HG03103 (cell line): ENCODE results near the gene SH3PXD2A.

Source experiments
- ATAC-seq: cut with Tn5 transposase; IDR thresholded peaks from one replicate; pipeline ENCODE4 v1.9.1; 2021; ENCODE audit warnings: low read depth; ENCODE audit not compliant: unreplicated experiment

Gene SH3PXD2A, protein sequence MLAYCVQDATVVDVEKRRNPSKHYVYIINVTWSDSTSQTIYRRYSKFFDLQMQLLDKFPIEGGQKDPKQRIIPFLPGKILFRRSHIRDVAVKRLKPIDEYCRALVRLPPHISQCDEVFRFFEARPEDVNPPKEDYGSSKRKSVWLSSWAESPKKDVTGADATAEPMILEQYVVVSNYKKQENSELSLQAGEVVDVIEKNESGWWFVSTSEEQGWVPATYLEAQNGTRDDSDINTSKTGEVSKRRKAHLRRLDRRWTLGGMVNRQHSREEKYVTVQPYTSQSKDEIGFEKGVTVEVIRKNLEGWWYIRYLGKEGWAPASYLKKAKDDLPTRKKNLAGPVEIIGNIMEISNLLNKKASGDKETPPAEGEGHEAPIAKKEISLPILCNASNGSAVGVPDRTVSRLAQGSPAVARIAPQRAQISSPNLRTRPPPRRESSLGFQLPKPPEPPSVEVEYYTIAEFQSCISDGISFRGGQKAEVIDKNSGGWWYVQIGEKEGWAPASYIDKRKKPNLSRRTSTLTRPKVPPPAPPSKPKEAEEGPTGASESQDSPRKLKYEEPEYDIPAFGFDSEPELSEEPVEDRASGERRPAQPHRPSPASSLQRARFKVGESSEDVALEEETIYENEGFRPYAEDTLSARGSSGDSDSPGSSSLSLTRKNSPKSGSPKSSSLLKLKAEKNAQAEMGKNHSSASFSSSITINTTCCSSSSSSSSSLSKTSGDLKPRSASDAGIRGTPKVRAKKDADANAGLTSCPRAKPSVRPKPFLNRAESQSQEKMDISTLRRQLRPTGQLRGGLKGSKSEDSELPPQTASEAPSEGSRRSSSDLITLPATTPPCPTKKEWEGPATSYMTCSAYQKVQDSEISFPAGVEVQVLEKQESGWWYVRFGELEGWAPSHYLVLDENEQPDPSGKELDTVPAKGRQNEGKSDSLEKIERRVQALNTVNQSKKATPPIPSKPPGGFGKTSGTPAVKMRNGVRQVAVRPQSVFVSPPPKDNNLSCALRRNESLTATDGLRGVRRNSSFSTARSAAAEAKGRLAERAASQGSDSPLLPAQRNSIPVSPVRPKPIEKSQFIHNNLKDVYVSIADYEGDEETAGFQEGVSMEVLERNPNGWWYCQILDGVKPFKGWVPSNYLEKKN

GRCh38 chr10:103855424-103855823 is at the start of gene SH3PXD2A:
Gene SH3PXD2A (minus strand): TSS chr10:103855576. CDS start chr10:103855266, 310 bp downstream.
- no peak for ATAC-seq

- no peak for ATAC-seq
Measured at GRCh38 chr10:103901299-103901698, 45.9 kb upstream of the SH3PXD2A start.

- ATAC-seq, result no peak
Measured at GRCh38 chr10:103899312-103899711, 43.9 kb upstream of the SH3PXD2A start.

DNA sequence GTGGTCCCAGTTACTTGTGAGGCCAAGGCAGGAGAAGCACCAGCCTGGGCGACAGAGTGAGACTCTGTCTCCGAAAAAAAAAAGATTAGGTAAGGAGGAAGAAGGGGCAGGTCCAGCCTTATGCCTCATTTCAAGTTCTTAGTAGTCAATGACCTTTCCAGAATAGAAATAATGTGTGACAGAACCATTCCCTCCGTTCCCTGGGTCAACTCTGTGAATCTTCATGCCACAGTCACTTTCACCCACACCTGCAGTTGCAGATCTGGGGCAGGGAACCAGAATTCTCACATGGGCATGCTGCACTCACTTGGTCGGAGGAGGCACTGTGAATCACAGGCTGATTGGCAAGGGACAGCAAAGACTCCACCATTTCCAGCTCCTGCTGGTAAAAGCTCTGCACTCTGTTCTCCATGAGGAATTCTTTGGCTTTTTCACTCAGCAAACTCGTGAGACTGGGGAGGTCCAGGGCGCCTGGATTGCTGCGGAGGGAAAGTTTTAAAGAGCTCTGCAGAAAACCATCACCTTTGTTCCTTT is 41.9 kb upstream of the SH3PXD2A start:
- no peak for ATAC-seq

DNA sequence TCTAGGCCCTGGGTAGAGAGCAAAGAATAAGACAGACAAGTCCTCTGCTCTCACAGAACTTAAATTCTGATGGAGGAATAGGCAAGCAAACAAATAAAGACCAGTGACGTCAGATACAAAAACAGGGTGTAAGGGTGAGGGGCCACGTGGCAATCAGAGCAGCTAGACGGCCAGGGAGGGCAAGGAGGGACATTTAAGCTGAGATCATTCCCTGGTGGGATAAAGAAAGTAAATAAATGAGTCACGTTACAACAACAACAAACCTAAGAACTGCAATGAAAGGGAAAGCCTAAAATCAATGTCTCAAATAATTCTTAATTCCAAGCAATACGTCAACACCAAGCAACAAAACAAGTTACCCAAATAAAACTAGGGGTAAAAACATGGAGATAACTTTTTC is 40.8 kb upstream of the SH3PXD2A start:
- no peak for ATAC-seq

- no peak for ATAC-seq
Measured at GRCh38 chr10:103895411-103896186, 40.2 kb upstream of the SH3PXD2A start.

- ATAC-seq, result no peak
Measured at GRCh38 chr10:103894441-103894864, 39.1 kb upstream of the SH3PXD2A start.

- ATAC-seq, result no peak
Measured at GRCh38 chr10:103893817-103894216, 38.4 kb upstream of the SH3PXD2A start.

DNA sequence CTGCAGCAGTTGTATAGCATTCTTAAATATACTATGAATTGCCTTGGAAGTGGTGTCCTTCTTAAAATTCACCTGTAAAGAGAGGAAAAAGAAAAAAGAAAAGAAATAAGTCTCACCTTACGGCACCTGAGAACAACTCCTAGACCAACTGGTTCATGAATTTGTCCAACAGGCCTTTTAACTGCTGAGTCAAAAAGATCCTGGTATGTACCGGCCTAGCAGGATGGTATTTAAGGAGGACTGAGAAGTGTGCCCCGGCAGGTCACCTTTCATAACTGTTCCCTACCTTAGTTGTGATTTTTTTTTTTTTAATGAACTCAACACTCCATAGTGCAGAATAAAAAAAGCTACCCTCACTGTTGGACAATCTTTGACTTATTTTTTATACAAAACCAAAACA is 36.8 kb upstream of the SH3PXD2A start:
- ATAC-seq, result no peak

GRCh38 chr10:103890688-103891087 is 35.3 kb upstream of the SH3PXD2A start:
- ATAC-seq, result no peak

- no peak for ATAC-seq
Measured at GRCh38 chr10:103890194-103890658, 34.9 kb upstream of the SH3PXD2A start.

GRCh38 chr10:103889121-103889720 is 33.8 kb upstream of the SH3PXD2A start:
- ATAC-seq, result no peak

DNA sequence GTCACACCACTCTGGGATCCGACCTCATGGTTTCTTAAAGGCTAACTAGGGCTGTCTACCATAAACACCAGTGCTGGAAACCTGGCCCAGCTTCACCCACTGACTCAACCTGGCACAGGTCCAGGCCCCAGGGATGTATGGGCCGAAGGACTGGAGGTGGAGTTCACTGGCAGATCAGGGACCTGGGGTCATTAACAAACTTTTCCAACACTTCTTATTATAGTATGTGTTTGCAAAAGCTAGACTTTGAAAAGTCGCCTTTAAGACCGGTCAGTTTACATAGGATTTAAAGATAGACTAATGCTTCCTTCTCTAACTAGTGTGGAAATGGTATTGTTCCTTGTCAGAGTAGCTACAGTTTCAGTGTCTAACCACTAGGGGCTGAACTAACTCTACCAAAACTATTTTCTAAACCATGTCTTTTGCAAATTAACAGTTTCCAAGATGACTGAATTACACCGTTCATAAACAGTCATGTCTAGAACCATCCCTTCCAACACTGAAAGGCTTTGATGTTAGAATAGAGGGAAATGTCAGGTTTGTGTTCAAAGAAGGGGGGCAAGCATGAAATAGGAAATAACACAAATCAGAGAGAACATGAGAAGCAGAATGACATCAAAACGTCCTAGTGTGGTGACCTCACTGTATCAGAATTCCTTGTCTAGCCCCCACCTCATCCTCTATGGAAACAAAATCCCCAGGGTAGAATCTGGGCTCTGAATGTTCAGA is 32.9 kb upstream of the SH3PXD2A start:
- peak; percentile 71 for ATAC-seq

DNA sequence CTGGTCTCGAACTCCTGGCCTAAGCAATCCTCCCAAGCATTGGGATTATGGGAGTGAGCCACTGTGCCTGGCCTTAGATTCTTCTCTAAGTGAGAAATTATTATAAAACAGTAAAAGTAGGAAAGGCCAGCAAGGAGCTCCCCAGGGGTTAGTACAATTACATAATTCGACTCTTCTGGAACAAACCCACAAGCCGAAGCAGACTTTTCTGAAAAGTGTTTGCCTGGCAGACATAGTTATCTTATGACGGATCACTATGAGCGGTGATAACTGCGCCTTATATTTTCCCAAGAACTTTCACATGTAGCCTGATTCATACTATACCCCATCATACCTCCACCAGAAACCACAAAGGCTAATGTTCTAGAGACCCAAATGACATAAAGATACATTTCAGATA is 30.2 kb upstream of the SH3PXD2A start:
- no peak for ATAC-seq

DNA sequence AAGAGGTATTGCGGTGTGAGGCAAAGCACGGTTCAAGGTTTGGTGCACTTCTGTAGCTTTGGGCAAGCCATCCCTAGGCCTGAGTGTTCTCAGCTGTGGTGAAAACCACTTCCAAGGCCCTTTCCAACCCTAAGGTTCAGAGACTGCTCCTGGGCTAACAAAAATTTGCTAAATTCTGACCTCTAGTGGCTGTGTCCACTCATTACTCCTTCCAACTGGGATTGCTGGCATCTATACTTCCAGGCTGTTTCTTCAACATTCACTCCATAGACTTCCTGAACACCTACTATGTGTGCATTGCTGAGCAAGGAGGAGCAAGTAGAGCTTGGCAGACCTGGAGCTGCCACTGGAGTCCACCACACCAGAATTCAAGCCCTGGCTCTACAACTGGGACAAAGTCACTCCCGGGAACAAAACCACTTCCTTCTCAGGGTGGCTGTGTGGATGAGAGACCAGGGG is 29.3 kb upstream of the SH3PXD2A start:
- no peak for ATAC-seq

DNA sequence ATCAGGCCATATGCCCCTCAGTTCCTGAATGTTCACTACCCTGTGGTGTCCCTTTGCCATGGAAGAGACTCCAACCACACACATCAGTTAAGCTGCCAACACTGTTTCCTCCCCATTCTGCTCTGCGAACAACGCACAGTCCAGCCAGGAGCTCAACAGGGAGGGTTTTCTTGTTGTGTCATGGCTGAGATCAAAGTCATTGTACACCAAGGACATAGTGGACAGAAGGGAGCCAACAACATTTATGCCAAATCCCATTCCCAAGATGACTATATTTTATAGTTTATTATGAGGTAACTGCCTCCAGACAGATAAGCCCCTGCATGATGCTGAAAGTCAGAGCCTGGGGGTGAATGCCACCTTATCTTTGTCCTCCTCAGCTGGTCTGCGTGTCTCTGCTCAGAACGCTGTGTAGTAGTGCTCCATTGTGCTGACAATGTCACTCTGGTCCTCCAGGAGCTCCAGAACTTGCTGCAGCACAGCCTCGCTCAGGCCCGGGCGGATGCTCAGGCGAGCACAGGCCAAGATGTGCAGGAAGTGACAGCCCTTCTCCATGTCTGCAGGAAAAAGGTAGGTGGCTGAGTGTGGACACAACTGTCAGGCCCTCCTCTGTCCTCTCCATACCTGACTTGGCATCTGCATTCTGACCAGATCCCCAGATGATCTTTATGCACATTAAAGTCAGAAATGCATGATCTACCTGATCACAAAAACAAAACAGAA is 27.1 kb upstream of the SH3PXD2A start:
- no peak for ATAC-seq

DNA sequence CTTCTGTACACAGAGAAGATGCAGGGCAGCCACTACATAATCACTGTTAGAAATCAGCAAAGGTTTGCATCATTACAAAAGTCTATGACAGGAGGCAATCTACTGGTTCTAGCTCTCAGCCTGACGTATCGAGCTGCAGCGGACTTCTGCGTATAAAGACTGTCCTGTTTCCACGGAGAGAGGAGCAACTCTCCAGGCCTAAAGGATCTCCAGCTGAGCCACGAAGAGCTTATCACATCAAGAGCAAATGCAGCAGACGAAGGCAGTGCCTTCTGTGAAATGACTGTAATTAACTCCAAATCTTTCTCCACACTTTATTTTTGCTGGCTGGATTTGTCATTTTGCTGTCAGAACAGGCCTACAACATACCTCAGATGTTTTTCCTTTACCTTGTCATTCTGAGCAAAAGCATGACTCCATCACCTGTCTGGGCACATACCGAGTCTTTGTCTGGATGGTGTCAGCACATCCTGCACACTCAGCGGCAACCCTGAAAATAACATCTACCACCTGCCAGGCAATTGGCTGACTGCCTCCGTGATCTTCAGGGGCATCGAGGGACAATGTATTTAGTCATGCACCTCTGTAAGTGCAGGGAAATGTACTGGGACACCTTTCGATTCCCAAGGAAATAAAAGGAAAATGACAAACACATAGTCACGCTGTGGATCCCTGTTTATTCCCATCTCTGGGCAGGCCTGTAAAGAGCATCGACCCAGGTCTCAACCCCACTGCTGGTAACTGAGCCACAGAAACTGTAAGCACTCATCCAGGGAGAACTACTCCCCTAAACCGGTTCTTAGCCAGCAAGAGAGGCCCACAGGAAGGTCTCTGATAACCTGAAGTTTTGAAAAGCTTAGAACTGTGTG is 26.3 kb upstream of the SH3PXD2A start:
- ATAC-seq, result no peak
